Common myeloid progenitor, CD34-positive (primary cell): ENCODE results near the gene SMYD1.

Experiments used
- CTCF ChIA-PET: fragments of 350-600 bp; sonication (Branson Sonifier 250); formaldehyde crosslinking; loops from one replicate; lab custom pipeline; 2021; ENCODE audit warnings: antibody characterized with exemption; lab: Charles Lee
- POLR2A ChIA-PET: fragments of 350-600 bp; sonication (Branson Sonifier 250); formaldehyde crosslinking; loops from one replicate; lab custom pipeline; 2021; ENCODE audit warnings: antibody characterized with exemption; lab: Charles Lee
- DNase-seq, 3 donors: peaks; one replicate each; pipeline versions ENCODE4 v3.0.0 to v3.0.0-alpha.2; 2013
- H3K27ac ChIP-seq, 2 experiments: 1 replicate in 1 of 2; 2 replicates in 1 of 2; pipeline ENCODE4 v1.7.0; 2013; ENCODE audit warnings: inconsistent platforms in 2 of 2, low read length in 2 of 2, mild to moderate bottlenecking in 2 of 2, low read depth in 1 of 2, moderate library complexity in 1 of 2; ENCODE audit not compliant: severe bottlenecking in 2 of 2, insufficient read depth in 1 of 2, poor library complexity in 1 of 2
- H3K27me3 ChIP-seq, 5 experiments: replicated peaks in 2 of 5; 1 replicate in 3 of 5; 2 replicates in 2 of 5; pipeline versions ENCODE4 v1.6.1 to v1.7.0; 2013; ENCODE audit warnings: low read length in 4 of 5, mild to moderate bottlenecking in 2 of 5, moderate library complexity in 2 of 5, inconsistent platforms in 1 of 5; ENCODE audit not compliant: insufficient read depth in 5 of 5, control insufficient read depth in 4 of 5
- H3K36me3 ChIP-seq, 4 experiments: 1 replicate in 2 of 4; 2 replicates in 2 of 4; pipeline versions ENCODE4 v1.6.1 to v1.7.0; 2013; ENCODE audit warnings: low read length in 3 of 4, control low read depth in 1 of 4, mild to moderate bottlenecking in 1 of 4; ENCODE audit not compliant: control insufficient read depth in 4 of 4, insufficient read depth in 4 of 4
- H3K4me1 ChIP-seq, 4 experiments: 1 replicate in 3 of 4; 2 replicates in 1 of 4; pipeline versions ENCODE4 v1.6.1 to v1.7.1; 2013; ENCODE audit warnings: low read length in 3 of 4, mild to moderate bottlenecking in 3 of 4, control low read depth in 1 of 4, inconsistent platforms in 1 of 4, moderate library complexity in 1 of 4; ENCODE audit not compliant: control insufficient read depth in 4 of 4, insufficient read depth in 4 of 4; ENCODE audit errors: control extremely low read depth in 1 of 4
- H3K4me3 ChIP-seq, 7 experiments: 1 replicate in 4 of 7; 2 replicates in 3 of 7; pipeline versions ENCODE4 v1.5.1 to v1.7.0; 2013; ENCODE audit warnings: mild to moderate bottlenecking in 7 of 7, low read length in 6 of 7, moderate library complexity in 6 of 7, inconsistent platforms in 2 of 7, low read depth in 2 of 7, control low read depth in 1 of 7; ENCODE audit not compliant: insufficient read depth in 4 of 7, control insufficient read depth in 1 of 7; ENCODE audit errors: extremely low read depth in 1 of 7
- H3K9me3 ChIP-seq, 5 experiments: 1 replicate in 4 of 5; 2 replicates in 1 of 5; pipeline versions ENCODE4 v1.6.1 to v1.7.1; 2013; ENCODE audit warnings: low read length in 4 of 5, mild to moderate bottlenecking in 2 of 5, inconsistent platforms in 1 of 5, low read depth in 1 of 5, moderate library complexity in 1 of 5; ENCODE audit not compliant: control insufficient read depth in 4 of 5, insufficient read depth in 2 of 5; ENCODE audit errors: control extremely low read depth in 1 of 5
- WGBS: methylation state at CpG from one replicate; pipeline ENCODE4 v1.1.5; 2013; ENCODE audit not compliant: insufficient coverage; 5-methylcytosine and 5-hydroxymethylcytosine counted together

SMYD1 gene

DNA sequence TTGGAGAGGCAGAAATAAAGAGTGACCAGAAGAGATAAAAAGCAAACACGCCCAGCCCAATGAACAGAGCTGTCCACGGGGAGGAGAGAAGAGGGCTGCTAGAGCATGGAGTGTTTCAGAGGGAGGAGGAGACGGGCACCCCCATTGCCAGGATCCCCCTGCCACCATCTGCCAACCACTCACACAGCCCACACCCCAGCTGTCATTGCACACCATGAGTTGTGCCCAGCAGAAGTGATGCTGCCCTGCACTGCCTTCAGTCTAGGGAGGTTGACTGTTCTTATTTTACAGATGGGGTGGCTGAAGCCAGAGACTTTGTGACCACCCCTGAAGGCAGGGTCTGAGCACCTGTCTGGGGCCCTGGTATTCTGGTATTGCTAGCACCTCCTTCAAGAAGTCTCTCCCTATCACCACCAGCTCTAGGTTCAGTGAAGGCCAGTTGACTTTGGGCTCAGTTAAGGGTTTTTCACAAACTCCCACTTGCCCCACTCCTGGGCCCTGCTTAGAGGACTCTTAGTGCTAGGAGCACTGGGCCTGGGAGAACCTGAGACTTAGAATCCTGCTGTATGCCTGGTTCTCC lies 57.8 kb downstream of the SMYD1 start:
- H3K4me3 ChIP-seq, result no peak overlapping the region
- WGBS, result no CpG with 5 or more reads among the region's 3 CpGs
- H3K27ac ChIP-seq, result no peak overlapping the region
- peaks cover 0 to 4% (median 0%) of the 10 kb centered on the region in 5 experiments for H3K27me3 ChIP-seq
- ChIA-PET CTCF (interaction anchor here (1.4 kb wide), 1 partner anchor 23 kb away, joined by 4 read pairs; no protein-coding TSS in a partner anchor), POLR2A (no interaction called here)
- no peaks in the 10 kb centered on the region for H3K9me3 ChIP-seq
- no peaks in the 10 kb centered on the region for H3K36me3 ChIP-seq
- DNase-seq, result no peak
- H3K4me1 ChIP-seq, result no peaks in the 10 kb centered on the region

- Histone ChIP-seq H3K27me3 (peaks cover 0 to 4% (median 0%) of the 10 kb centered on the region in 5 experiments), H3K4me1 (no peaks in the 10 kb centered on the region), H3K27ac (no peak overlapping the region), H3K4me3 (no peak overlapping the region), H3K9me3 (no peaks in the 10 kb centered on the region), H3K36me3 (no peaks in the 10 kb centered on the region)
- WGBS, result 92% methylated on average over 10 of the region's 11 CpGs
- ChIA-PET POLR2A (no interaction called here), CTCF (interaction anchor here (1.4 kb wide), 1 partner anchor 23 kb away, joined by 4 read pairs; no protein-coding TSS in a partner anchor)
- no peak for DNase-seq
Observed at GRCh38 chr2:88125924-88126771, 58.5 kb downstream of the SMYD1 start.

GRCh38 chr2:88126772-88127637 lies 59.4 kb downstream of the SMYD1 start:
- 100% methylated on average over 3 of the region's 3 CpGs for WGBS
- POLR2A ChIA-PET, result no interaction called here
- no peaks in the 10 kb centered on the region for H3K4me1 ChIP-seq
- CTCF ChIA-PET, result no interaction called here
- no peak for DNase-seq
- no peaks in the 10 kb centered on the region for H3K36me3 ChIP-seq
- H3K27me3 ChIP-seq, result peaks cover 0 to 4% (median 0%) of the 10 kb centered on the region in 5 experiments
- no peak overlapping the region for H3K27ac ChIP-seq
- no peaks in the 10 kb centered on the region for H3K9me3 ChIP-seq
- no peak overlapping the region for H3K4me3 ChIP-seq

GRCh38 chr2:88127638-88127887 lies 59.9 kb downstream of the SMYD1 start:
- H3K27me3 ChIP-seq, result peaks cover 0 to 4% (median 0%) of the 10 kb centered on the region in 5 experiments
- ChIA-PET CTCF (no interaction called here), POLR2A (no interaction called here)
- no peak overlapping the region for H3K4me3 ChIP-seq
- WGBS, result 63% methylated on average over 1 of the region's 1 CpG
- no peaks in the 10 kb centered on the region for H3K4me1 ChIP-seq
- H3K36me3 ChIP-seq, result no peaks in the 10 kb centered on the region
- DNase-seq, result no peak
- H3K9me3 ChIP-seq, result no peaks in the 10 kb centered on the region
- no peak overlapping the region for H3K27ac ChIP-seq

DNA sequence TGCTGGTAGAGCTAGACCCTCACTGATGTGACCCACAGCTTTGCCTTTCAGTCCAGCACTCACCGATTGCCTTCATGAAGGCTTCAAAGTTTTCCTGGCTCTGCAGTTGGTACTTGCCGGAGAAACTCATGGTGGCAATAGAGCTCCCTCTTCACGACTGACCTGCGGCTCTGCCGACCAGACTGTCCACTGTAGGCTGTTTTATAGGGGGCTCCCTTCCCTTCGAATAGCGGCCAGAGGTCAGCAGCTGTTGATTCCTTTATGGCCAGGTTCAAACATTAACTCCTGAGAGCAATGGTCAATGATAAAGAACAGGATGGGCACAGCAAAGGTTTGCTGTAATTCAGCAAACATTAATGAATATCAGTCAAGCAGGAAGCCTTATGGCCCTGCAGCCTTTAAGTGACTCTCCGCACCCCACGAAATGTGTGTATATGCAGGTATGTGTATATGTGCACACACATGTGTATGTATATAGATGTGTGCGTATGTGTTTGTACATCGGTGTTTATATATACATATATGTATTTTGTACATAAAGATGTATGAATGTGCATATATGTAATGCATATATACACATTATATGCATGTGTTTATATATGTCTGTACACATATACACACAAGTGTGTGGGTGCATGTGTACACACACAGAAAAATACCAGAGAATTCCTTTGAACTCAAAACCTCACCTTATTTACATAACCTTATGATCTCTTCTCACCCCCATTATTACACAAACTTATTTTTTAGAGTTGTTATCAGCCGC lies 60.4 kb downstream of the SMYD1 start, which contains the start of gene FABP1:
FABP1 (minus strand) TSS at position 175 of the 766 bp plus-strand sequence; CDS start at position 130, 45 bp downstream.
- no peak for DNase-seq
- 95% methylated on average over 8 of the region's 12 CpGs for WGBS
- H3K27ac ChIP-seq, result no peak within 1 kb of the TSS
- no peaks in the 10 kb centered on the region for H3K36me3 ChIP-seq
- no peaks in the 10 kb centered on the region for H3K4me1 ChIP-seq
- ChIA-PET CTCF (no interaction called here), POLR2A (no interaction called here)
- H3K9me3 ChIP-seq, result no peaks in the 10 kb centered on the region
- peaks cover 0 to 4% (median 0%) of the 10 kb centered on the region in 5 experiments for H3K27me3 ChIP-seq
- H3K4me3 ChIP-seq, result no peak within 1 kb of the TSS

DNA sequence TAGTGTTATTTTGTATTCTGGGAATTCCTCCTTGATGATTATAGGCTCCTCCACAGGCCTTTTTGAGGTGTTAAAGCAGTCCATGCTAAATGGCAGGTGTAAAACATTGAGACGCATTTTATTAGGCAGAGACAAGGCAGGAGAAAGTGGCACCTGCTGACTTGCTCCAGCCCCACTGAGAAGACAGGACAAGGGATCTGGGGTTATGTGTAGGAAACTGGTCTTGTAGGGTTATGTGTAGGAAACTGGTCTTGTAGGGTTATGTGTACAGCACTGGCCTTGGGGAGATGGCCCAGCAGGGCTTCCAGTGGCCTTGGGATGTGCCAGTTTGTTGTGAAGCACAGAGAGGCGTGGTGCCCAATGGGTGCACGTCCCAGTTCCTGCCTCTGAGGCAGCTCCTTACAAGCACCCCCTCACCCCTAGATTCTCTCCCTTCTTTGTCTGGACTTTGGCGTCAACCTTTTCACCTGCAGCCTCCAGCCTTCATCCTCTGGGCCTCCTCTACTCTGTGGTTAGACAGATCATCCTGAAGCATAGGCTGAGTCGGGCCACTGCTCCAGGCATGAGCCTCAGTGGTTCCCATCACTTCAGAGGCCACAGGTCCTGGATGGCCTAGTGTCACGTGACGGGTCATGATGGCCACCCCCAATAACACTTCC lies 61.2 kb downstream of the SMYD1 start:
- Histone ChIP-seq H3K4me3 (no peak overlapping the region), H3K36me3 (no peaks in the 10 kb centered on the region), H3K9me3 (no peaks in the 10 kb centered on the region), H3K4me1 (no peaks in the 10 kb centered on the region), H3K27me3 (peaks cover 0 to 4% (median 0%) of the 10 kb centered on the region in 5 experiments), H3K27ac (no peak overlapping the region)
- ChIA-PET CTCF (no interaction called here), POLR2A (no interaction called here)
- DNase-seq, result no peak
- WGBS, result 98% methylated on average over 5 of the region's 7 CpGs
